ENCODE data around the gene UQCR10. TPM values are rescaled to one million over a fixed set of nuclear protein-coding genes. Genes with fewer than 3 reads are reported as not detected.

Gene UQCR10
- total and polyA plus RNA-seq, 2 of the 4 experiments (the other 2 are of a cell fraction): 103 to 260 TPM

GRCh38 chr22:29756341-29756740, 10.8 kb upstream of the UQCR10 start:
- Histone ChIP-seq H2BK5ac (ENCODE audit: low read depth, low read length, poor library complexity, severe bottlenecking) (no peak overlapping the region), H3K23ac (ENCODE audit: low read depth, low read length) (no peak overlapping the region), H4K5ac (ENCODE audit: low read depth, low read length) (no peak overlapping the region), H3K36me3 (ENCODE audit: control insufficient read depth, insufficient read depth, low read length) (0 out of 2 replicates have a peak, but pooled peaks cover 2% of the 10 kb centered on the region), H3K4ac (ENCODE audit: low read depth, low read length) (no peak overlapping the region), H3K9ac (ENCODE audit: low read depth, low read length) (no peak overlapping the region), H3K56ac (ENCODE audit: extremely low read depth, insufficient read depth, low read length) (no peak overlapping the region), H3K4me2 (ENCODE audit: low read depth, low read length) (no peak overlapping the region), H3K4me3 (ENCODE audit: insufficient read depth, low read depth, low read length) (no peak overlapping the region), H3K14ac (replicated peaks; ENCODE audit: low read depth, low read length) (no peak overlapping the region), H3K18ac (ENCODE audit: low read depth, low read length) (no peak overlapping the region), H3K9me1 (ENCODE audit: insufficient read depth, low read length) (0 out of 2 replicates have a peak, but pooled peaks cover 2% of the 10 kb centered on the region), H2AK5ac (ENCODE audit: low read depth, low read length) (no peak overlapping the region), H3K9me3 (ENCODE audit: control insufficient read depth, insufficient read depth, low read length) (no peaks in the 10 kb centered on the region), H2AK9ac (replicated peaks; ENCODE audit: low read depth, low read length, poor library complexity) (no peak overlapping the region), H3K27ac (ENCODE audit: insufficient read depth, low read length) (no peak overlapping the region), H2BK15ac (ENCODE audit: low read depth, low read length) (no peak overlapping the region), H3K4me1 (ENCODE audit: control insufficient read depth, insufficient read depth, low read length) (no peaks in the 10 kb centered on the region), H4K20me1 (ENCODE audit: insufficient read depth, low read length) (no peaks in the 10 kb centered on the region; the same call in 1 of the 2 replicates), H2AFZ (replicated peaks; ENCODE audit: low read length, poor library complexity) (no peak overlapping the region), H3K79me1 (ENCODE audit: low read depth in 1 of 2, low read length in 2 of 2) (peaks cover 5 to 17% of the 10 kb centered on the region in 2 experiments; a peak in 3 of 4 replicates), H4K8ac (ENCODE audit: low read depth in 2 of 2, low read length in 2 of 2) (no peak overlapping the region), H2BK120ac (ENCODE audit: low read depth, low read length) (no peak overlapping the region), H3K27me3 (ENCODE audit: control insufficient read depth, insufficient read depth, low read length) (no peaks in the 10 kb centered on the region), H2BK20ac (ENCODE audit: low read depth, low read length) (no peak overlapping the region), H4K91ac (ENCODE audit: insufficient read depth, low read depth, low read length) (no peak overlapping the region)
- intact Hi-C loops (cut with micrococcal nuclease): no loop called here
- DNase-seq: no peak
- no peak for TF ChIP-seq NFE2L2 (IDR thresholded peaks at IDR 0.05; ENCODE audit: low read depth, low read length)
- TF ChIP-seq CTCF (conservative IDR thresholded peaks at IDR 0.05; ENCODE audit: low read depth, low read length): no peak
- no peak for TF ChIP-seq RCOR1 (IDR thresholded peaks at IDR 0.05; ENCODE audit: insufficient replicate concordance, low read length)
- no peak for TF ChIP-seq CEBPB (IDR thresholded peaks at IDR 0.05; ENCODE audit: low read depth, low read length)
- no peak for TF ChIP-seq ELK1 (IDR thresholded peaks at IDR 0.05; ENCODE audit: borderline replicate concordance, low read depth, low read length)
- TF ChIP-seq MAFK (IDR thresholded peaks at IDR 0.05; ENCODE audit: low read depth, low read length): no peak
- TF ChIP-seq SMC3 (IDR thresholded peaks at IDR 0.05; ENCODE audit: low read depth, low read length): no peak
- no peak for TF ChIP-seq MXI1 (IDR thresholded peaks at IDR 0.05; ENCODE audit: borderline replicate concordance, low read depth, low read length)
- no peak for TF ChIP-seq POLR2A (IDR thresholded peaks at IDR 0.05; ENCODE audit: low read depth, low read length)
- TF ChIP-seq FOS (IDR thresholded peaks at IDR 0.05; ENCODE audit: low read depth, low read length): no peak
- no peak for TF ChIP-seq BHLHE40 (IDR thresholded peaks at IDR 0.05; ENCODE audit: low read depth, low read length)
- TF ChIP-seq USF2 (IDR thresholded peaks at IDR 0.05; ENCODE audit: low read depth, low read length): no peak
- TF ChIP-seq CHD1 (IDR thresholded peaks at IDR 0.05; ENCODE audit: low read depth, low read length): no peak
- no TSS peak for BruUV-seq (replicated peaks)
- dilution Hi-C loops (cut with HindIII; ENCODE audit: low sequenced_read_pairs, unreplicated experiment): no loop called here
- ChIA-PET CTCF (no interaction called here), POLR2A (ENCODE audit: unreplicated experiment) (no interaction called here)
- in situ Hi-C loops (cut with MboI; ENCODE audit: low sequenced_read_pairs): no loop called here
- 63% methylated on average over 3 of the region's 7 CpGs; no CpG with 5 or more reads in 1 of the 2 experiments for WGBS, 2 experiments (ENCODE audit: extremely low coverage in 2 of 2, insufficient read length in 1 of 2)
- no peak for ATAC-seq (ENCODE audit: low read depth)
